Measurements from ENCODE around the gene PDGFA.

GRCh38 chr7:495326-495725 lies 24.3 kb downstream of the PDGFA start:
- no peak for TF ChIP-seq CTCF (conservative IDR thresholded peaks at IDR 0.05; ENCODE audit: low read depth, low read length)
- TF ChIP-seq EZH2 (IDR thresholded peaks at IDR 0.05; ENCODE audit: low read length, unreplicated experiment) = no peak

Measured in PC-3 (cell line).